DOHH2 (cell line): Measurements from ENCODE around the gene OR10A5.

Experiments used
- CTCF ChIP-seq: fragments of 200-600 bp; sonication (generic); IDR thresholded peaks from one replicate; pipeline ENCODE4 v1.5.1; 2014; ENCODE audit warnings: antibody characterized with exemption, mild to moderate bottlenecking, low read depth, low read length; ENCODE audit not compliant: poor library complexity, severe bottlenecking
- EZH2phosphoT487 ChIP-seq: fragments of 200-600 bp; sonication (generic); IDR thresholded peaks from 2 replicates; pipeline ENCODE4 v1.6.1; 2017; ENCODE audit warnings: borderline replicate concordance, mild to moderate bottlenecking, antibody characterized with exemption, low read length, moderate library complexity, mixed read lengths

GRCh38 chr11:6813656-6814055, 31.8 kb upstream of the OR10A5 start:
- TF ChIP-seq CTCF = no peak
- TF ChIP-seq EZH2phosphoT487 = no peak
